Activated CD4-positive, alpha-beta T cell treated with anti-CD3 and anti-CD28 coated beads, Interleukin-2, amount 10 ng/mL, durations not matched to agents 7 days and 5 days (primary cell): ENCODE results near the gene HTRA2. TPM values are rescaled to one million over a fixed set of nuclear protein-coding genes. Genes with fewer than 3 reads are reported as not detected.

Experiments used
- CTCF ChIA-PET: fragments of 350-600 bp; sonication (Branson Sonifier 250); formaldehyde crosslinking; loops from one replicate; lab custom pipeline; 2021; ENCODE audit warnings: antibody characterized with exemption; lab: Charles Lee
- POLR2A ChIA-PET: fragments of 350-600 bp; sonication (Branson Sonifier 250); formaldehyde crosslinking; loops from one replicate; lab custom pipeline; 2021; ENCODE audit warnings: antibody characterized with exemption; lab: Charles Lee
- DNase-seq: peaks from one replicate; pipeline ENCODE4 v3.0.0-alpha.2; 2020
- H3K27ac Mint-ChIP-seq: one replicate; pipeline ENCODE4 v1.8.0; 2021; ENCODE audit warnings: mild to moderate bottlenecking, moderate library complexity, mixed read lengths
- H3K27me3 Mint-ChIP-seq: one replicate; pipeline ENCODE4 v1.8.0; 2021; ENCODE audit warnings: mixed read lengths
- H3K36me3 Mint-ChIP-seq: one replicate; pipeline ENCODE4 v1.8.0; 2021; ENCODE audit warnings: low read depth, mixed read lengths
- H3K4me1 Mint-ChIP-seq: one replicate; pipeline ENCODE4 v1.8.0; 2021; ENCODE audit warnings: mixed read lengths
- H3K4me3 Mint-ChIP-seq: one replicate; pipeline ENCODE4 v1.8.0; 2021; ENCODE audit warnings: mild to moderate bottlenecking, moderate library complexity, mixed read lengths
- H3K9me3 Mint-ChIP-seq: one replicate; pipeline ENCODE4 v1.8.0; 2021; ENCODE audit warnings: mixed read lengths
- total RNA-seq, 2 experiments: library from RNA; stranded (reverse); gene quantifications; one replicate each; pipeline ENCODE4 v1.2.3, GENCODE V29; 2021

Gene HTRA2
- total RNA-seq, 2 experiments from 2014 or later = 41.6 to 45.8 TPM

GRCh38 chr2:74577448-74577847 is 47.7 kb downstream of the HTRA2 start:
- H3K27me3 Mint-ChIP-seq = no peaks in the 10 kb centered on the region
- CTCF ChIA-PET = interaction anchor here (1.2 to 6.2 kb wide), 7 partner anchors 9 to 95 kb away, joined by 3 to 56 read pairs (median 23); partner anchors contain the start of genes CCDC142 and TTC31
- peaks cover 8% of the 10 kb centered on the region for H3K9me3 Mint-ChIP-seq
- H3K4me3 Mint-ChIP-seq = no peak overlapping the region
- DNase-seq = no peak
- no peak overlapping the region for H3K27ac Mint-ChIP-seq
- peaks cover 33% of the 10 kb centered on the region for H3K4me1 Mint-ChIP-seq
- POLR2A ChIA-PET = no interaction called here
- H3K36me3 Mint-ChIP-seq = peaks cover 12% of the 10 kb centered on the region

- no peak for DNase-seq
- peaks cover 6% of the 10 kb centered on the region for H3K9me3 Mint-ChIP-seq
- POLR2A ChIA-PET = interaction anchor here (1.0 kb wide), 1 partner anchor 28 kb away, joined by 3 read pairs; no protein-coding TSS in a partner anchor
- H3K4me3 Mint-ChIP-seq = no peak overlapping the region
- peaks cover 11% of the 10 kb centered on the region for H3K36me3 Mint-ChIP-seq
- no peak overlapping the region for H3K27ac Mint-ChIP-seq
- CTCF ChIA-PET = interaction anchor here (1.0 to 5.7 kb wide), 5 partner anchors 9 to 39 kb away, joined by 3 to 36 read pairs (median 5); no protein-coding TSS in a partner anchor
- peaks cover 35% of the 10 kb centered on the region for H3K4me1 Mint-ChIP-seq
- no peaks in the 10 kb centered on the region for H3K27me3 Mint-ChIP-seq
These were observed 48.7 kb downstream of the HTRA2 start for GRCh38 chr2:74578408-74578807.

GRCh38 chr2:74581463-74581862 is 51.7 kb downstream of the HTRA2 start:
- ChIA-PET CTCF (no interaction called here), POLR2A (no interaction called here)
- Mint-ChIP-seq H3K9me3 (no peaks in the 10 kb centered on the region), H3K4me3 (no peak overlapping the region), H3K4me1 (peaks cover 43% of the 10 kb centered on the region), H3K36me3 (no peaks in the 10 kb centered on the region), H3K27me3 (no peaks in the 10 kb centered on the region), H3K27ac (no peak overlapping the region)
- no peak for DNase-seq

GRCh38 chr2:74582184-74582583 is 52.5 kb downstream of the HTRA2 start:
- H3K27ac Mint-ChIP-seq = no peak overlapping the region
- CTCF ChIA-PET = interaction anchor here (1.2 to 8.3 kb wide), 2 partner anchors 7 to 22 kb away, joined by 4 to 56 read pairs; no protein-coding TSS in a partner anchor
- DNase-seq = no peak
- peaks cover 36% of the 10 kb centered on the region for H3K4me1 Mint-ChIP-seq
- no peak overlapping the region for H3K4me3 Mint-ChIP-seq
- no peaks in the 10 kb centered on the region for H3K36me3 Mint-ChIP-seq
- H3K27me3 Mint-ChIP-seq = no peaks in the 10 kb centered on the region
- H3K9me3 Mint-ChIP-seq = no peaks in the 10 kb centered on the region
- POLR2A ChIA-PET = no interaction called here

Other genes with a start within 250 kb of the HTRA2 start
- 1 to 10 TPM; 3.0 to 4.3 TPM for gene SLC4A5, start 186.5 kb upstream of the HTRA2 start, total RNA-seq
- gene DCTN1, start 149.6 kb upstream of the HTRA2 start, total RNA-seq = 100 to 1,000 TPM; 106 to 132 TPM
- gene C2orf81, start 108.3 kb upstream of the HTRA2 start, total RNA-seq = 1 to 10 TPM; 3.0 to 3.3 TPM
- 10 to 100 TPM; 71.3 to 80.7 TPM for gene WDR54, start 108.2 kb upstream of the HTRA2 start, total RNA-seq
- under 1 TPM; 0.62 to 0.82 TPM for gene RTKN, start 88.0 kb upstream of the HTRA2 start, total RNA-seq
- 10 to 100 TPM; 28.9 to 32.1 TPM for gene INO80B, start 74.8 kb upstream of the HTRA2 start, total RNA-seq
- gene WBP1, start 71.5 kb upstream of the HTRA2 start, total RNA-seq = 10 to 100 TPM; 52.5 to 52.6 TPM
- gene MOGS, start 64.6 kb upstream of the HTRA2 start, total RNA-seq = 10 to 100 TPM; 55.4 to 62.6 TPM
- gene MRPL53, start 57.3 kb upstream of the HTRA2 start, total RNA-seq = 10 to 100 TPM; 72.5 to 83.1 TPM
- gene CCDC142, start 46.9 kb upstream of the HTRA2 start, total RNA-seq = 10 to 100 TPM; 26.8 to 27.1 TPM
- 10 to 100 TPM; 45.8 to 46.3 TPM for gene TTC31, start 46.9 kb upstream of the HTRA2 start, total RNA-seq
- gene LBX2, start 30.3 kb upstream of the HTRA2 start, total RNA-seq = under 1 TPM in 1 of 2 experiments, not detected in 1; 0.25 TPM
- 10 to 100 TPM; 25.8 to 35.6 TPM for gene PCGF1, start 22.2 kb upstream of the HTRA2 start, total RNA-seq
- gene TLX2, start 15.5 kb upstream of the HTRA2 start, total RNA-seq = under 1 TPM; 0.40 to 0.52 TPM
- under 1 TPM; 0.25 to 0.52 TPM for gene DQX1, start 3.7 kb upstream of the HTRA2 start, total RNA-seq
- gene AUP1, start 227 bp upstream of the HTRA2 start, total RNA-seq = 100 to 1,000 TPM; 116 to 136 TPM
- gene LOXL3, start 24.0 kb downstream of the HTRA2 start, total RNA-seq = under 1 TPM; 0.12 to 0.15 TPM
- 10 to 100 TPM; 28.0 to 34.4 TPM for gene DOK1, start 24.8 kb downstream of the HTRA2 start, total RNA-seq
- not detected for gene M1AP, start 118.4 kb downstream of the HTRA2 start, total RNA-seq
- gene SEMA4F, start 124.3 kb downstream of the HTRA2 start, total RNA-seq = 1 to 10 TPM; 6.5 to 8.3 TPM